GM23248 (cell line): ENCODE measurements around the gene SIK3.

Experiments
- EZH2 ChIP-seq: fragments of 200-600 bp; sonication (generic); IDR thresholded peaks from 2 replicates; pipeline ENCODE4 v1.6.1; 2018; ENCODE audit warnings: antibody characterized with exemption, mild to moderate bottlenecking; ENCODE audit not compliant: insufficient read depth, poor library complexity, severe bottlenecking
- EZH2phosphoT487 ChIP-seq: fragments of 200-600 bp; sonication (generic); IDR thresholded peaks from 2 replicates; pipeline ENCODE4 v1.6.1; 2018; ENCODE audit warnings: antibody characterized with exemption, moderate library complexity, mild to moderate bottlenecking, low read depth; ENCODE audit not compliant: insufficient read depth

DNA sequence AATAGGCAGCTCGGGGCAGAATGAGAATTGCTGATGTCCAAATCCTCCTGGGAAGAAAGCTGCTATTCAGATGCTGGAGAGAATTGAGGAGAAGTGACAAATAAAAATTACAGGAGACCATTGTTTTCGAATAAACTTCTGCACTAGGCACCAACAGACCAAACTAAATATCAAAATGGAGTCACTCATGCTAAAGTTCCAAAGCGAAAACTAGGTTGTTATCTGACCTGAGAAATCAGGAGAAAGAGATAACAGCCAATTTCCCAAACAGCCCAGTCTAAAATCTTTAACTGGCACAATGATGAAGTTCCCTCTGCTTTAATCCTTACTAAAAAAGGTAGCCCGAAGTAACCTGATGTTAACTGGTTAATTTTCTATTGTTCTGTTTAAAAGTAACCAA lies 148.0 kb downstream of the SIK3 start:
- no peak for TF ChIP-seq EZH2
- no peak for TF ChIP-seq EZH2phosphoT487
